ENCODE results near the gene PDE6B. TPM values are rescaled to one million over a fixed set of nuclear protein-coding genes. Genes with fewer than 3 reads are reported as not detected.

Gene PDE6B
- total and polyA plus RNA-seq, 2 of the 13 experiments (the other 11 are each of a cell fraction or from before 2014, with no cell fraction given): 0.38 to 0.40 TPM

DNA sequence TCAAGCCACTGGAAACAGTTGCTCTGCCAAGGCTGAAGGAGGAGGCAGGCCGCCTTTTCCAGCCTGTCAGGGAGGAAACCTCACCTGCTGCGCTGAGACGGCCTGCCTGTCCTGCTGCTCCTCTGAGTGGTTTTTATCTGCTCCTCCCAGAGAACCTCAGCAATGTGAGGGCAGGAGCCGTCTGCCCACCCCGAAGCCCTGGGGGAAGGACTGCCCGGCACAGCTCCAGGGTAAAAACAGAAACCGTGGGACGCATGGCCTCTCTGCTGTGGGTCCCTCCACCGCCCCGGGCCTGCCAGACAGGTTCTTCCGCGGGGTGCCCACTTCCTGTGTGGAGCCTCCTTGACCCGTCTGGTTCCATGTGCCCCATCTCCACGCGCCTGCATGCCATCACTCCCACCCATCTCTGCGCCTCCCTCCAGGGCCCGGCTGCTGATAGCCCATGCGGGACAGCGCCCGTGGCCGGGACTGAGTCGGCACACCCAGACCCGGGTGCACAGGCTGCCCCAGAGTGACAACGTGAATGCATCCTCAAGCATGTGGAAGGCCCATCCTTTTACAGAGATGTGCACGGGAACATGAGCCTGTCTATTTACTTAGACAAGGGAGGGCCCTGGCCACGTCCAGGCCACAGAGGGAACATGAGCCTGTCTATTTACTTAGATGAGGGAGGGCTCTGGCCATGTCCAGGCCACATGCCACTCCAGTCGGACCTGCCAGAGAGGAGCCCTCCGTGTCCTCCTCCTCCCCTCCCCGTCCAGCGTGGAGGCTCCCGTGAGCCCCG lies 67.6 kb downstream of the PDE6B start (continued):
- TF ChIP-seq TAF1 (CRISPR knock-in tag; IDR thresholded peaks at IDR 0.05) (no peak), ZNF569 (CRISPR knock-in tag; IDR thresholded peaks at IDR 0.05; ENCODE audit: borderline replicate concordance) (no peak), NPAS2 (CRISPR knock-in tag; IDR thresholded peaks at IDR 0.05; ENCODE audit: borderline replicate concordance) (no peak), ZNF652 (CRISPR knock-in tag; IDR thresholded peaks at IDR 0.05; ENCODE audit: borderline replicate concordance, low read depth) (no peak; the same call in 1 of the 2 replicates), ATM (IDR thresholded peaks at IDR 0.05; ENCODE audit: borderline replicate concordance) (no peak), ZNF614 (CRISPR knock-in tag; IDR thresholded peaks at IDR 0.05; ENCODE audit: borderline replicate concordance) (peak; percentile 81; the same call in 1 of the 2 replicates), ZNF564 (CRISPR knock-in tag; IDR thresholded peaks at IDR 0.05) (no peak), DZIP1 (CRISPR knock-in tag; IDR thresholded peaks at IDR 0.05) (no peak), GATAD1 (CRISPR knock-in tag; IDR thresholded peaks at IDR 0.05) (peak; percentile 71), ZNF160 (CRISPR knock-in tag; IDR thresholded peaks at IDR 0.05) (no peak), POLR2AphosphoS5 (IDR thresholded peaks at IDR 0.05; ENCODE audit: low read depth, low read length) (no peak), ZMYM3 (CRISPR knock-in tag; IDR thresholded peaks at IDR 0.05) (peak; percentile 58; the same call in 1 of the 2 replicates), BORCS8-MEF2B (CRISPR knock-in tag; IDR thresholded peaks at IDR 0.05) (no peak), GABPB1 (CRISPR knock-in tag; IDR thresholded peaks at IDR 0.05) (peak; percentile 55; the same call in 1 of the 2 replicates), MLX (CRISPR knock-in tag; IDR thresholded peaks at IDR 0.05) (peak; percentile 99), U2AF1 (optimal IDR thresholded peaks at IDR 0.05; ENCODE audit: low read depth, low read length) (no peak), SRF (IDR thresholded peaks at IDR 0.05; ENCODE audit: low read depth, low read length) (no peak), NFE2 (CRISPR knock-in tag; IDR thresholded peaks at IDR 0.05) (no peak), HDAC1 (CRISPR knock-in tag; IDR thresholded peaks at IDR 0.05) (peak; percentile 83), RBAK (CRISPR knock-in tag; IDR thresholded peaks at IDR 0.05) (no peak), NFATC3 (CRISPR knock-in tag; IDR thresholded peaks at IDR 0.05) (no peak), ONECUT2 (CRISPR knock-in tag; IDR thresholded peaks at IDR 0.05) (no peak), ESRRA (CRISPR knock-in tag; IDR thresholded peaks at IDR 0.05; ENCODE audit: low read depth) (no peak), ZNF383 (CRISPR knock-in tag; IDR thresholded peaks at IDR 0.05; ENCODE audit: borderline replicate concordance) (no peak)
- TF ChIP-seq, protein P1, sequence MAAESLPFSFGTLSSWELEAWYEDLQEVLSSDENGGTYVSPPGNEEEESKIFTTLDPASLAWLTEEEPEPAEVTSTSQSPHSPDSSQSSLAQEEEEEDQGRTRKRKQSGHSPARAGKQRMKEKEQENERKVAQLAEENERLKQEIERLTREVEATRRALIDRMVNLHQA (CRISPR knock-in tag; IDR thresholded peaks at IDR 0.05): no peak
- TF ChIP-seq, protein P2, sequence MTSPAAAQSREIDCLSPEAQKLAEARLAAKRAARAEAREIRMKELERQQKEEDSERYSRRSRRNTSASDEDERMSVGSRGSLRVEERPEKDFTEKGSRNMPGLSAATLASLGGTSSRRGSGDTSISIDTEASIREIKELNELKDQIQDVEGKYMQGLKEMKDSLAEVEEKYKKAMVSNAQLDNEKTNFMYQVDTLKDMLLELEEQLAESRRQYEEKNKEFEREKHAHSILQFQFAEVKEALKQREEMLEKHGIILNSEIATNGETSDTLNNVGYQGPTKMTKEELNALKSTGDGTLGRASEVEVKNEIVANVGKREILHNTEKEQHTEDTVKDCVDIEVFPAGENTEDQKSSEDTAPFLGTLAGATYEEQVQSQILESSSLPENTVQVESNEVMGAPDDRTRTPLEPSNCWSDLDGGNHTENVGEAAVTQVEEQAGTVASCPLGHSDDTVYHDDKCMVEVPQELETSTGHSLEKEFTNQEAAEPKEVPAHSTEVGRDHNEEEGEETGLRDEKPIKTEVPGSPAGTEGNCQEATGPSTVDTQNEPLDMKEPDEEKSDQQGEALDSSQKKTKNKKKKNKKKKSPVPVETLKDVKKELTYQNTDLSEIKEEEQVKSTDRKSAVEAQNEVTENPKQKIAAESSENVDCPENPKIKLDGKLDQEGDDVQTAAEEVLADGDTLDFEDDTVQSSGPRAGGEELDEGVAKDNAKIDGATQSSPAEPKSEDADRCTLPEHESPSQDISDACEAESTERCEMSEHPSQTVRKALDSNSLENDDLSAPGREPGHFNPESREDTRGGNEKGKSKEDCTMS (CRISPR knock-in tag; conservative IDR thresholded peaks at IDR 0.05): no peak
